GM10266 (cell line): Measurements from ENCODE around the gene DNASE2.

ENCODE experiments used
- DNase-seq: peaks from one replicate; pipeline ENCODE4 v3.0.0; 2012; ENCODE audit errors: extremely low spot score
- TF ChIP-seq, protein P1 (sequence below): IDR thresholded peaks from 2 replicates; pipeline ENCODE4 v1.5.1; 2012; ENCODE audit warnings: mild to moderate bottlenecking, low read depth; ENCODE audit not compliant: control insufficient read depth, insufficient read depth; ENCODE audit errors: missing control alignments

Gene DNASE2

DNA sequence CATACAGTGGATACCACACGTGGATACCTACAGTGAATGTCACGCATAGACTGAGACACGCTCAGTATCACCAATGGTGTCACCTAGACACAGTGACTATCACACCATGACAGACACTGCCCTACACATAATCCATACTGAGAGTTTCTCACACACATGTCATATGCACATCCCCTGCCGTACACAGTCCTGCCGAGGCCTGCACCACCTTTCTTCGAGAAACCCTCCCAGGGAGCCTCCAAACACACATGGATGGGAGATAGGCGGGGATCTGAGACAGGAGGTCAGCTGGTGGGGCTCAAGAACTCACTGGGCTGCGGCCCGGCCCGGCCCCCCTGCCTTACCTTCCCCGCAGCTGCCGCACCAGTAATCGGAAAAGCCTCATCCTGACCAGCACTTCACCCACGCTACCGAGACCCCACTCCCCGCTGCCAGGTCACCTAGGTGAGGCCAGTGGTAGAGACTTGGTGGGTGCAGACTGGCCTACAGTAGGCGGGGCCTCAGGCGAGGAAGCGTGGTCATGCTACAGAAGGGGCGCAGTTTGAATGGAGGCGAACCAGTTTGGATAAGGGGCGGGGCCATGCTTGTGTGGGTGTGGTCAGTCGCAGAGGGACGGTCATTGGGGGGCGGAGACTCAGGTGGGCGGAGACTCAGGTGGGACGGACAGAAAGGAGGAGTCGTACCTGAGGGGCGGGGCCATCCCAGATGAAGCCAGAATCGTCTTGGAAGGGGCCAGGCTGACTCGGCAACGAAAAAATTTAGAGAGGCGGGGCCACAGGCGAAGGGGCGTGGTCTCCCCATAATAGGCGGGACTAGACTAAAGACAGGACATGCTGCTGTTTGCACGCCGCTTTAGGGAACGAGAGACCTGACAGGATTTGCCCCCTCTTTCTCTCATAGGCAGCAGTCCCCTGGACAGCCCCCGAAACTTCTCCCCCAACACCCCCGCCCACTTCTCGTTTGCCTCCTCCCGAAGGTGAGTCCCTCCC, 40.9 kb downstream of the DNASE2 start:
- peak; percentile 79 for DNase-seq
- TF ChIP-seq, protein P1, sequence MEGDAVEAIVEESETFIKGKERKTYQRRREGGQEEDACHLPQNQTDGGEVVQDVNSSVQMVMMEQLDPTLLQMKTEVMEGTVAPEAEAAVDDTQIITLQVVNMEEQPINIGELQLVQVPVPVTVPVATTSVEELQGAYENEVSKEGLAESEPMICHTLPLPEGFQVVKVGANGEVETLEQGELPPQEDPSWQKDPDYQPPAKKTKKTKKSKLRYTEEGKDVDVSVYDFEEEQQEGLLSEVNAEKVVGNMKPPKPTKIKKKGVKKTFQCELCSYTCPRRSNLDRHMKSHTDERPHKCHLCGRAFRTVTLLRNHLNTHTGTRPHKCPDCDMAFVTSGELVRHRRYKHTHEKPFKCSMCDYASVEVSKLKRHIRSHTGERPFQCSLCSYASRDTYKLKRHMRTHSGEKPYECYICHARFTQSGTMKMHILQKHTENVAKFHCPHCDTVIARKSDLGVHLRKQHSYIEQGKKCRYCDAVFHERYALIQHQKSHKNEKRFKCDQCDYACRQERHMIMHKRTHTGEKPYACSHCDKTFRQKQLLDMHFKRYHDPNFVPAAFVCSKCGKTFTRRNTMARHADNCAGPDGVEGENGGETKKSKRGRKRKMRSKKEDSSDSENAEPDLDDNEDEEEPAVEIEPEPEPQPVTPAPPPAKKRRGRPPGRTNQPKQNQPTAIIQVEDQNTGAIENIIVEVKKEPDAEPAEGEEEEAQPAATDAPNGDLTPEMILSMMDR: no peak

DNA sequence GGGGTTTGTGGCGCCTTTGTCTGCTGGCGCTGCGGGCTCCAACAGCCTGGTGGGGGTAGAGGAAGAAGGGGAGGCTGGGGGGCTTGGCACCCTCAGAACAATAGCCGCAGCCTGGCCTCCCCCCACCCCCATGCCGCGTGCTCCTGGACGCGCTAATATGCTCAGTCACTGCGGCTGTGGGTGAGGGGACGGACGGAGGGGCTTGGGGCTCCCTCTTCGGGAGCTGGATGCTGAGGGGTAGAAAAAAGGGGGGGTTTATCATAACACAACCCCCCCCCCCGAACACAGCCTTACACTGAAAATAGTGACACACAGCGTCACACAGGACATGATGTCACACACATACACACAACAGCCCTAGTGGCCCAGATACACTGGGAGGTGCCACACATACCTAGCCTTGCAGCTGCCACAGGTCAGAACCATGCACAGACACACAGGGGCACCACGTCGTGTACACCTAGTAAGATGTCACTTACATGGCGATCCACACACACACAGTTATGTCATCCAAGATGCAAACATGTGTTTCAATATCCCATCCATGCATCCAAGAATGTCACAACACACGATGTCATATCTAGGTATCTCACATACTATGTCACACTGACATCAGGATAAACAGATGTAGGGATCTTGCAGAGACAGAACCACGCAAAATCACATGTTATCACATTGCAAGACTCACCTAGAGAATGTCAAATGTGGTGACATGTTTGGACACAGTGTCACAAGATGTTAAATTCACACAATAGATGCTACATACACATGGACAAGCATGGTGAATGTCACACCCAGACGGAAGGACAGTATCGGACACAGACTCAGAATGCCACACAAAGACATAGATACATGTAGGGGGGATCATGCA, 42.1 kb downstream of the DNASE2 start:
- DNase-seq: no peak
- TF ChIP-seq, protein P1: no peak

DNA sequence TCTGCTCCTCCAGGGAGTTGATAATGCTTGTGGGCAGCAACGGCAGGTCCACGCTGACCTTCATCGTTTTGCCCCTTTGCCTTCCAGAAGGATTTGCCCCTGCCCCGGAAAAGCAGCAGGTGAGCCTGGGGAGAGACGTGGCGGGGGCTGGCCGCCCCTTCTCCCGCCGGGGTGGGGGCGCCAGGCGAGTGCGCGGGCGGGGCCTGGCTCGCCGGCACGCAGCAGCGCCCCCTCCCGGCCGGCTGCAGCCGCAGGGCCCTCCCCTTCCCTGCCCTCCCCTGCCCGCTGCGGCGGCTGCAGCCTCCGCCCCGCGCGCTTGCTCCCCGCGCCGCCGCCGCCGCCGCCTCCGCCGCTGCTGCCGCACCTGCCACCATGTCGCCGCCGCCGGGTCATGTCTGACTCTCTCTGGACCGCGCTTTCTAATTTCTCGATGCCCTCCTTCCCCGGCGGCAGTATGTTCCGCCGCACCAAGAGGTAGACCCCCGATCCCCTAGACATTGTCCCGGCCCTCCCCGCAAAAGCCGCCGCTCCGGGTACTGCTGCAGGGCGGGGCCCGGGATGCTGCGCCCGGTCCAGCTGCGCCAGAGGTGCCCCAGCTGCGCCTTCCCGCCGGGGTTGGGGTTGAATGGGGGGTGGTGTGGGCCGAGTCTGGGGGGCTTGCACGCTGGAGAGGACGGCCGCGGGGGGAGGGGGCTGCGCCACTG, 42.9 kb downstream of the DNASE2 start, which contains the start of gene MAST1:
MAST1 (plus strand) TSS at position 334 of the 704 bp plus-strand sequence; CDS start at position 392, 58 bp downstream.
- peak; percentile 95 for DNase-seq
- TF ChIP-seq, protein P1: peak; percentile 80

DNA sequence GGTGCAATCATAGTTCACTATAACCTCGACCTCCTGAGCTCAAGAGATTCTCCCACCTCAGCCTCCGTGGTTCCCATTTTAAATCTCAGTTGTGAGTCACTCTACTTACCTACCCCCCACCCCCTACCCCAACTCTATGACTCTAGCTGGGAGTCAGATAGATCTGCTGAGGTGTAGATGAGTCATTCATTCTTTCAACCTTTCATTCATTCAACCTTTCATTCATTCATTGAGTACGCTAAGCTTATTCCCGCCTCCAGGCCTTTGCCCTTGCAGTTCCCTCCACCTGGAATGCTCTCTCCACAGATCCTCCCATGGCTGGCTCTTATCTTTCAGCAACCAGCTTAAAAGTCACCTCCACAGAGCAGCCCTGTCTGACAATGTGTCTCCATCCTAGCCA, 44.0 kb downstream of the DNASE2 start:
- TF ChIP-seq, protein P1: no peak
- DNase-seq: no peak

DNA sequence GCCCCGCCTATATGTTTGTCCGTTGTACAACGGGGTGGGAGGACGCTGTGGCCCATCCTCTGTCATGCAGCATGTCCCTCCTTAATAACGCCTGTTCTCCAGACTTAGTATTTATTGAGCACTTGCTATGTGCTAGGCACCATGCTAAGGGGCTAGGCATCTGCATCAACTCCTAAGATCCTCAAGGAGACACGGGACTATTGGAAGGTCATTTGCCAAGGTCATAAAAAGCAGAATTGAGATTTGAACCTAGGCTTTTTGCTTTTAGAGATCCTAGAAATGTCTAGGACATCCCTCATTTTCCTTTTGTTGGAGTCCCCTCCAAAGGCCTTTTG, 44.8 kb downstream of the DNASE2 start:
- TF ChIP-seq, protein P1: no peak
- no peak for DNase-seq

DNA sequence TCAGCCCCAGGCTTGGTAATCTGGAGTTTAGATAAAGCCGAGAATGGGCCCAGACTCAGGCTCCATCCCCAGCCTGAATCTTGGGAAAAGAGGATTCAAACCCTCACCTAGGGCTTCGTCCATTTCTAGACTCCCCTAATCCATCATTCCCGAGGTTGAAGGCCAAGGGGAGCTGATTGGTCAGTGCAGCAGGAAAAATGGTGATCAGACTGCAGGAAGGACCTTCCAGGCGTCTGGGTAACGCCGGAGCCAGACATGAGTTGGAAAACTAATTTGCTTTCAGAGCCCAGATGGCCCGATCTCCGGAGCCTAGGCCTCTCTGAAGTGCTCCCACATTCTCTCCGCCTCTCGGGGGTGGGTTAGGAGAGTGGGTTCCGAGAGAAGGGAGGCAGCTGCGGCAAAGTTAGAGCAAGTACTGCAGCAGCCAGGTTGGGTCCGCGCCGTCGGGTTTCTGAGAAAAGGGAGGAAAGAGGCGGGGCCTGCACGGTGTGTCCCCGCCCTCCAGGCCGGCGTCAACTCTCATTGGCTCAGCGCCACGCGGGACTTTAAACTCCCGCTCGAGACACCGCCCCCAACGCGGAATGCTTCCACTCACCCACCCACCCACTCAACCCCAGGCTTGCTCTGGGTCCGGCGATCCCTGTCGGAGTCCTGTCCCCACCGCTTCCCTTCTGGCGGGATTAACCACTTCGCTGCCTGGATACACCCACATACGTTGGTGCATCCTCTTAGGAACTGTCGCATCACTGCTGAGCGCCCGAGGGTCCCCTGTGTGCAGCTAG, 46.1 kb downstream of the DNASE2 start:
- TF ChIP-seq, protein P1: no peak

More for the DNA sequence above, 46.1 kb downstream of the DNASE2 start:
- DNase-seq: no peak
